Neural cell (in vitro differentiated cells): ENCODE results near the gene OSBPL1A.

Experiments
- CTCF ChIP-seq: fragments of 450-650 bp; IDR thresholded peaks from 2 replicates; pipeline ENCODE4 v1.5.1; 2014; ENCODE audit warnings: antibody characterized with exemption, mild to moderate bottlenecking, moderate library complexity; ENCODE audit not compliant: poor library complexity, severe bottlenecking
- EP300 ChIP-seq: fragments of 450-650 bp; conservative IDR thresholded peaks from 2 replicates; pipeline ENCODE4 v1.6.1; 2014; ENCODE audit warnings: antibody characterized with exemption, mild to moderate bottlenecking, moderate library complexity; ENCODE audit not compliant: poor library complexity, severe bottlenecking
- EZH2 ChIP-seq: fragments of 200-600, 300-800 bp; shearing (Covaris generic), sonication (generic); IDR thresholded peaks from 2 replicates; pipeline ENCODE4 v1.6.1; 2014; ENCODE audit warnings: antibody characterized with exemption, low read length, borderline replicate concordance, mild to moderate bottlenecking; ENCODE audit not compliant: insufficient read depth, poor library complexity, severe bottlenecking
- REST ChIP-seq: IDR thresholded peaks from 2 replicates; pipeline ENCODE4 v1.6.1; 2012; ENCODE audit warnings: borderline replicate concordance
- SMC3 ChIP-seq: fragments of 450-650 bp; conservative IDR thresholded peaks from 2 replicates; pipeline ENCODE4 v1.6.1; 2014; ENCODE audit warnings: antibody characterized with exemption, mild to moderate bottlenecking, moderate library complexity; ENCODE audit not compliant: poor library complexity
- TAF1 ChIP-seq: IDR thresholded peaks from 2 replicates; pipeline ENCODE4 v1.6.1; 2012; ENCODE audit warnings: low read depth

DNA sequence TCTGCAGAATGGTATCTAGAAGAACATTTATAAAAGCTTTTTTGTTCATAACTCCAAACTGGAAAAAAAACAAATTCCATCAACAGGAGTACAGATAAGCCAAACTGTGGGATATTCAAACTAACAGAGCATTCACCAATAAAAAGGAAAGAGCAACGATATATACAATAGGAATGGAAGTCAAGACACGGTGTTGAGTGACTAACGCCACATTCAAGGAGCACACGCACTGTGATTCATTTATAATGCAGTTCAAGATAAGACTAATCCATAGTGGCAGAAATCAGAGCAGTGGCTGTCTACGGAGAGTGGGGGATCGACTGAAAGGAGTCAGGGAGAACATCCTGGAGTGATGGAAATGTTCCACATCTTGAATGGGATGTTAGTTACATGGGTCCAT is 188.1 kb downstream of the OSBPL1A start:
- TF ChIP-seq CTCF, result no peak
- no peak for TF ChIP-seq EZH2
- TF ChIP-seq TAF1, result no peak
- no peak for TF ChIP-seq EP300
- no peak for TF ChIP-seq REST
- no peak for TF ChIP-seq SMC3
